Vagina (tissue), 2 donors: ENCODE data around the gene PSMC5.

Source experiments
- POLR2A ChIP-seq, 2 donors: fragments of 450-650 bp; IDR thresholded peaks; one replicate each; pipeline ENCODE4 v1.6.1; 2017; ENCODE audit warnings: antibody characterized with exemption in 2 of 2, mild to moderate bottlenecking in 2 of 2, moderate library complexity in 2 of 2
- POLR2AphosphoS5 ChIP-seq, 2 donors: sonication (generic); formaldehyde crosslinking; IDR thresholded peaks; one replicate each; pipeline ENCODE4 v1.9.0; 2017; ENCODE audit warnings: antibody characterized with exemption in 2 of 2, mild to moderate bottlenecking in 2 of 2, low read depth in 1 of 2; ENCODE audit not compliant: insufficient read depth in 1 of 2
- TF ChIP-seq, protein P1 (sequence below), 3 experiments: fragments of 450-650 bp in 2 of 3; fragments of 200-600 bp in 1 of 3; sonication (generic) in 1 of 3; IDR thresholded peaks; one replicate each; pipeline ENCODE4 v1.5.1; 2017 to 2019; ENCODE audit warnings: antibody characterized with exemption in 3 of 3, mild to moderate bottlenecking in 2 of 3, moderate library complexity in 2 of 3

- no peak for TF ChIP-seq POLR2AphosphoS5 (IDR thresholded peaks at IDR 0.05; ENCODE audit: insufficient read depth in 1 of 2, low read depth in 1 of 2)
- no peak for TF ChIP-seq POLR2A (IDR thresholded peaks at IDR 0.05)
- TF ChIP-seq, protein P1, sequence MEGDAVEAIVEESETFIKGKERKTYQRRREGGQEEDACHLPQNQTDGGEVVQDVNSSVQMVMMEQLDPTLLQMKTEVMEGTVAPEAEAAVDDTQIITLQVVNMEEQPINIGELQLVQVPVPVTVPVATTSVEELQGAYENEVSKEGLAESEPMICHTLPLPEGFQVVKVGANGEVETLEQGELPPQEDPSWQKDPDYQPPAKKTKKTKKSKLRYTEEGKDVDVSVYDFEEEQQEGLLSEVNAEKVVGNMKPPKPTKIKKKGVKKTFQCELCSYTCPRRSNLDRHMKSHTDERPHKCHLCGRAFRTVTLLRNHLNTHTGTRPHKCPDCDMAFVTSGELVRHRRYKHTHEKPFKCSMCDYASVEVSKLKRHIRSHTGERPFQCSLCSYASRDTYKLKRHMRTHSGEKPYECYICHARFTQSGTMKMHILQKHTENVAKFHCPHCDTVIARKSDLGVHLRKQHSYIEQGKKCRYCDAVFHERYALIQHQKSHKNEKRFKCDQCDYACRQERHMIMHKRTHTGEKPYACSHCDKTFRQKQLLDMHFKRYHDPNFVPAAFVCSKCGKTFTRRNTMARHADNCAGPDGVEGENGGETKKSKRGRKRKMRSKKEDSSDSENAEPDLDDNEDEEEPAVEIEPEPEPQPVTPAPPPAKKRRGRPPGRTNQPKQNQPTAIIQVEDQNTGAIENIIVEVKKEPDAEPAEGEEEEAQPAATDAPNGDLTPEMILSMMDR (IDR thresholded peaks at IDR 0.05) = no peak
Observed at GRCh38 chr17:63837962-63838600, 10.8 kb downstream of the PSMC5 start.
